ENCODE results near the gene KIAA1549.

Gene KIAA1549

DNA sequence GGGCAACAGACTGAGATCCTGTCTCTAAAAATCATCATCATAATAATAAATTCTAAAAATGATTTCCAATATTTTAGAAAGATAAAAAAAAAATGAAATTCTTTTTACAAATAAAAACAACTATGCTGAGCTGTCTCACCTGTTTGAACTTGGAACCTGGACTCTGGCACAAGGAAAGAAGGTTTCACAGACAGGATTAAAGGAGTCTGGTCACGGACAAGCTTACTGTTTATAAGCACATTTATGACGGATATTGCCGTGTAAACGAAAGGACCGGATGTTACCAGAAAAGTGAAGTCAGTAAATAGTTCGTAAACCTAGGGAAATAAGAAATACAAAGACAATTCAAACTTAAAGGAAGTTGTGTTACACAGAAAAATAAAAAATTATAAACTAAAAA lies 70.2 kb downstream of the KIAA1549 start:
- no peaks in the 10 kb centered on the region for H3K27me3 ChIP-seq (ENCODE audit: control insufficient read depth, insufficient read depth, low read length)

DNA sequence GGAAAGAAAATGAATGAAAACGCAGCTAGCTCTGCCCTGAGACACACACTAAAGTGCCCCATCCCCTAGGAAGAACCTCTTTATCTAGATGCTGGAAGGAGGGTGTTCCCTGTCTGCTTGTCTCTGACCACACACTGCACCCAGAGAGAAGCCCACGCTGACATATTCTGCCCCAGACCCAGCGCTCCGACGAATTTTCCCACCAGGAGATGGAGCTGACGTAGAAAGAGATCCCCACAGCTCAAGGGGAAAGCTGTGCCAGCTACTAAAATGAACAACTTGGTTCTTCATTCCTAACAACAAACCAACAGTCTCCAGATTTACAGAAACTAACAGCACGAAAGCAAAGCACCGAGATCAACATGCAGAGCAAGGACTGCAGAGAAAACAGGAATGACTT lies 73.3 kb downstream of the KIAA1549 start:
- no CpG with 5 or more reads among the region's 8 CpGs for WGBS (ENCODE audit: insufficient coverage, insufficient read length)

More for the DNA sequence above, 70.2 kb downstream of the KIAA1549 start:
- no CpG with 5 or more reads among the region's 6 CpGs for WGBS (ENCODE audit: insufficient coverage, insufficient read length)
- no peak overlapping the region for H3K4me3 ChIP-seq (ENCODE audit: low read length)
- H3K4me1 ChIP-seq (ENCODE audit: control insufficient read depth, insufficient read depth, low read length) = no peaks in the 10 kb centered on the region
- H3K36me3 ChIP-seq (ENCODE audit: control insufficient read depth, insufficient read depth, low read length) = peaks cover 6% of the 10 kb centered on the region; the same call in 1 of the 2 replicates
- no peak overlapping the region for H3K27ac ChIP-seq (ENCODE audit: low read length)
- no peak for DNase-seq (ENCODE audit: low read depth, low spot score)
- peaks cover 2% of the 10 kb centered on the region; the same call in 1 of the 2 replicates for H3K9me3 ChIP-seq (ENCODE audit: control insufficient read depth, insufficient read depth, low read length)

DNA sequence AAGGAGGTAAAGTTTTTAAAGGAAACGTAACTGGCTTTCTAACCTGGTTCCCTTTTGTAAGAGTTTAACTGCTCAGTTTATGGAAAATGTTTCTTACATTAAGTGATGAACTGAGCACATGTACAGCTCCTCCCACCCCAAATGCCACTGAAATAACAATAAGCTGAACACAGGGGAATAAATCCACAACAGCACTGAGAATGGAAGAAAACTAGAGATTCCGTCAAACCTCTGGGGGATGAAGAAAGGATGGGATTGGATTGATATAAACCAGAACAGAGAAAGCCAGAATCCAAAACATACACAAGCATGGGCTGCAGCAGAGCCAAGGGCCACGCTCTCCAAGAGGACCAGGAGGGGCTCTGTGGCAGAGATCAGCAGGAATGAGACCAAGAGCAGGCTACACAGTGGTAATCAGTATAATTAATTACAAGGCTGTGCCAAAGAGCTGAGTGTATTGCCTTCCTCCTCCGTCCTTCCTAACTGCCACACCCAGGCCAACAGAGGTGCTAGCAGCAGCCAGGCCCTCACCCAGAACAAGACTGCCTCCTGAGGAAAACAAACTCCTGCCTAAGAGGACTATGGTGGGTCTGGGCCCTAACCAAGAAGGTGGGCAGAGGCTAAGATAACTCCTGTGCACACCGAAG lies 73.9 kb downstream of the KIAA1549 start:
- DNase-seq (ENCODE audit: low read depth, low spot score) = no peak
- H3K27me3 ChIP-seq (ENCODE audit: control insufficient read depth, insufficient read depth, low read length) = no peaks in the 10 kb centered on the region
- no peak overlapping the region for H3K27ac ChIP-seq (ENCODE audit: low read length)
- no peaks in the 10 kb centered on the region for H3K9me3 ChIP-seq (ENCODE audit: control insufficient read depth, insufficient read depth, low read length)
- no peaks in the 10 kb centered on the region for H3K4me1 ChIP-seq (ENCODE audit: control insufficient read depth, insufficient read depth, low read length)
- no CpG with 5 or more reads among the region's 5 CpGs for WGBS (ENCODE audit: insufficient coverage, insufficient read length)
- H3K36me3 ChIP-seq (ENCODE audit: control insufficient read depth, insufficient read depth, low read length) = peaks cover 4% of the 10 kb centered on the region; the same call in 1 of the 2 replicates
- H3K4me3 ChIP-seq (ENCODE audit: low read length) = no peak overlapping the region

More for the DNA sequence above, 73.3 kb downstream of the KIAA1549 start:
- no peak overlapping the region for H3K4me3 ChIP-seq (ENCODE audit: low read length)
- H3K36me3 ChIP-seq (ENCODE audit: control insufficient read depth, insufficient read depth, low read length) = peaks cover 6% of the 10 kb centered on the region; the same call in 1 of the 2 replicates
- no peaks in the 10 kb centered on the region for H3K27me3 ChIP-seq (ENCODE audit: control insufficient read depth, insufficient read depth, low read length)
- DNase-seq (ENCODE audit: low read depth, low spot score) = no peak
- H3K9me3 ChIP-seq (ENCODE audit: control insufficient read depth, insufficient read depth, low read length) = peaks cover 2% of the 10 kb centered on the region; the same call in 1 of the 2 replicates
- H3K27ac ChIP-seq (ENCODE audit: low read length) = no peak overlapping the region
- no peaks in the 10 kb centered on the region for H3K4me1 ChIP-seq (ENCODE audit: control insufficient read depth, insufficient read depth, low read length)

DNA sequence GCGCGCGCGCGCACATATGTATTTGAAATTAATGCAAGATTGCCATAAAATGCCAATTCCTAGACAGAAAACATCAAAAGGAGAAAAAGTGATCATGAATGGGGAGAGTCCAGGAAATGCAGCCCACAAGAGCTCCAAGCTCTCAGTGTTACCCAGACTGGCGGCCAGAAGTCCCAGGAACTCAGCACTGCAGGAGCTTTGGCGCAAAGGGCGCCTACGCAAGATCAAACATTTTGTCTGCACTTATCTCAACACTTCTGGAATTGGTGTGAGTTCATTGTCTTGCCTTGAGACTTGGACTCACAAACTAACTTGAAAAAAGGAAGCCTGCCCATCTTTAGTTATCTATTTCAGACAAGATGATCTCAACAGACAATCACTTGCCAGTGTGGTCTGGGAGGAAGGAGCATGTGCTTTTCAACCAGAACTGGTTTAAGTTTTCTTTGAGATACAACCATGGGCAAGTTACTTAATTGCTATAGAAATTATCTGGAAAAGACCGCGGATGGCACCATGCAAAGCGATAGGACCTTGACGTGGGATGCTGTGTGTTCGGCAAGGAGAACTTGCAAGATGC lies 77.2 kb downstream of the KIAA1549 start:
- no peak overlapping the region for H3K27ac ChIP-seq (ENCODE audit: low read length)
- no peaks in the 10 kb centered on the region for H3K27me3 ChIP-seq (ENCODE audit: control insufficient read depth, insufficient read depth, low read length)
- no peaks in the 10 kb centered on the region for H3K4me1 ChIP-seq (ENCODE audit: control insufficient read depth, insufficient read depth, low read length)
- WGBS (ENCODE audit: insufficient coverage, insufficient read length) = no CpG with 5 or more reads among the region's 14 CpGs
- no peak for DNase-seq (ENCODE audit: low read depth, low spot score)
- no peak overlapping the region for H3K4me3 ChIP-seq (ENCODE audit: low read length)
- no peaks in the 10 kb centered on the region for H3K9me3 ChIP-seq (ENCODE audit: control insufficient read depth, insufficient read depth, low read length)
- no peaks in the 10 kb centered on the region; the same call in 1 of the 2 replicates for H3K36me3 ChIP-seq (ENCODE audit: control insufficient read depth, insufficient read depth, low read length)

DNA sequence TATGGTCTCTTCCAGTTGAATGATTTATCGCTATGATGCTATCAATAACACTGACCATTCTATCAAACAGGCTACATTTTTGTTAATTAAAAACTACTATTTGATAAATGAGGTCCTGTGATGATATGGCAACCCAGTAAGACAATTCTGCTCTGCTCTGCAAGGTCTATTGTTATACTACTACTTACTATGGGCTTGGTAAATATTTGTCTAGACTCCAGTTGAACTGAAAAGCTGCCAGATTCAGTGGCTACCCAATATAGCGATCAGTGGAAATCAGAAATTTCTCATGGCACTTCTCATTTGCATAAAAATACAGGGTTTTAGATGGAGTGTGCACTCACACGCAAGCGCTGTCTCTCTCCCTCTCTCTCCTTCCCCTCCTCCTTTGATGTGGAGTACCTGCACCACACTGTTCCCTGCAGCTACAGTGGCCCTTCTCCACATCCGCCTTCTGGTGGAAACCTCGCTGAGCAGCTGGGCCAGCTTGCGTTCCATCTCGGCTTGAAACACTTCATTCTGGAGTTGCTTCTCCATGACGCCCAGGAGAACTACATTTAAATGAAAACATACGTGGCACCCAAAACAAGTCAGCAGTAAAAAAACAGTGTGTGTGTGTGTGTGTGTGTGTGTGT lies 77.9 kb downstream of the KIAA1549 start:
- Histone ChIP-seq H3K27me3 (ENCODE audit: control insufficient read depth, insufficient read depth, low read length) (no peaks in the 10 kb centered on the region), H3K9me3 (ENCODE audit: control insufficient read depth, insufficient read depth, low read length) (no peaks in the 10 kb centered on the region), H3K4me1 (ENCODE audit: control insufficient read depth, insufficient read depth, low read length) (no peaks in the 10 kb centered on the region), H3K4me3 (ENCODE audit: low read length) (no peak overlapping the region), H3K36me3 (ENCODE audit: control insufficient read depth, insufficient read depth, low read length) (peaks cover 3% of the 10 kb centered on the region; the same call in 1 of the 2 replicates), H3K27ac (ENCODE audit: low read length) (no peak overlapping the region)
- DNase-seq (ENCODE audit: low read depth, low spot score) = no peak
- no CpG with 5 or more reads among the region's 10 CpGs for WGBS (ENCODE audit: insufficient coverage, insufficient read length)

DNA sequence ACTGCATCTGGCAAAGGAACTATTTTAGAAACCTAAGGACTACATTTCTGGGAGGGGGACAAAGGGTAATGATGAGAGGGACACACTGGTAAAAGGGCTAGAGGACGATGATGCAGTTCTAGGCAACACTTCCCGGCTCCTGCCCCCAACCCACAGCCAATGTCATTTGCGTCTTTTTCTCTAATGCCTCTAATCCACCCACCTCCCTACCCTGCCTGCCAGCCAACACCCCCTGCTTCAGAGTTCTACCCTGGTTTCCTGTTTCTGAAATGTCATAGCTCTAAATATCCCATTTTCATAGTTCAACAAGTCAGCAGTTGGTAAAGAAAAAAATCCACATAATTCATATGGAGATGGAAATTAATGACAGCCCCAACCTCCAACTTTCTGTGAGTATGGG lies 79.0 kb downstream of the KIAA1549 start:
- H3K4me1 ChIP-seq (ENCODE audit: control insufficient read depth, insufficient read depth, low read length) = no peaks in the 10 kb centered on the region
- H3K4me3 ChIP-seq (ENCODE audit: low read length) = no peak overlapping the region
- no peaks in the 10 kb centered on the region for H3K9me3 ChIP-seq (ENCODE audit: control insufficient read depth, insufficient read depth, low read length)
- no peak overlapping the region for H3K27ac ChIP-seq (ENCODE audit: low read length)
- no CpG with 5 or more reads among the region's 3 CpGs for WGBS (ENCODE audit: insufficient coverage, insufficient read length)
- H3K27me3 ChIP-seq (ENCODE audit: control insufficient read depth, insufficient read depth, low read length) = no peaks in the 10 kb centered on the region
- peaks cover 3% of the 10 kb centered on the region; the same call in 1 of the 2 replicates for H3K36me3 ChIP-seq (ENCODE audit: control insufficient read depth, insufficient read depth, low read length)
- DNase-seq (ENCODE audit: low read depth, low spot score) = no peak

DNA sequence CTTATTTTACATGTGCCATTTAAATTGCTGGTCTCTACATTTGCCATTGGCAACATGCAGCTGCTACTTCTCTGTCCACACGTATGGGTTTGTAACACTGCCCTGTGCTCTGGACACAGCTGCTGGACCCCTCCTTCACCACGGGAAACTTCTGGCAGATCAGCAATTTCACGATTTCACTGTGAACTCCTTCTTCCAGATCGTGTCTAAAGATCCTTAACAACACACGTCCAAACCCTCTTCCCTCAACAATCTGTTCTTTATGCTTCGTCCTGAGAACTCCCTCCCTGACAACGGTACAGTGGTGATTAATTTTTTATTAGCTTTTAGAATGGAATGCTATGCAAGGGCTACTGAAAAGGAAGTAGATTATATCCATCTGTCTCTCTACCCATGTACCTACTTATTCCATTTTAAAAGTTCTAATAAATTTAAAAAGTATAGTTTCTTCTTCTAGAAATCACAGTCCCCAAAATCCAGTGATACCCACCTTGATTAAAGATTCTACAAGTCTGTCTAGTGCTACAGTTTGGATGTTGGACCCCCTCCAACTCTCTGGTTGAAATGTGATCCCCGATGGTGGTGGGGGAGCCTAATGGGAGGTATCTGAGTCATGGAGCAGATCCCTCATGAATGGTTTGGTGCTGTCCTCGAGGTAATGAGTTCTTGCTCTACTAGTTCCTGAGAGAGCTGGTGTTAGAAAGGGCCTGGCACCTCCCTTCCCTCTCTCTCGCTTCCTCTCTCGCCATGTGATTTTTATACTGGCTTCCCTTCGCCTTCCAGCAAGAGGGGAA lies 81.0 kb downstream of the KIAA1549 start:
- WGBS (ENCODE audit: insufficient coverage, insufficient read length) = 100% methylated on average over 3 of the region's 12 CpGs
- DNase-seq (ENCODE audit: low read depth, low spot score) = no peak
- Histone ChIP-seq H3K36me3 (ENCODE audit: control insufficient read depth, insufficient read depth, low read length) (peaks cover 3% of the 10 kb centered on the region; the same call in 1 of the 2 replicates), H3K4me3 (ENCODE audit: low read length) (no peak overlapping the region), H3K4me1 (ENCODE audit: control insufficient read depth, insufficient read depth, low read length) (no peaks in the 10 kb centered on the region), H3K27me3 (ENCODE audit: control insufficient read depth, insufficient read depth, low read length) (no peaks in the 10 kb centered on the region), H3K27ac (ENCODE audit: low read length) (no peak overlapping the region), H3K9me3 (ENCODE audit: control insufficient read depth, insufficient read depth, low read length) (no peaks in the 10 kb centered on the region)

DNA sequence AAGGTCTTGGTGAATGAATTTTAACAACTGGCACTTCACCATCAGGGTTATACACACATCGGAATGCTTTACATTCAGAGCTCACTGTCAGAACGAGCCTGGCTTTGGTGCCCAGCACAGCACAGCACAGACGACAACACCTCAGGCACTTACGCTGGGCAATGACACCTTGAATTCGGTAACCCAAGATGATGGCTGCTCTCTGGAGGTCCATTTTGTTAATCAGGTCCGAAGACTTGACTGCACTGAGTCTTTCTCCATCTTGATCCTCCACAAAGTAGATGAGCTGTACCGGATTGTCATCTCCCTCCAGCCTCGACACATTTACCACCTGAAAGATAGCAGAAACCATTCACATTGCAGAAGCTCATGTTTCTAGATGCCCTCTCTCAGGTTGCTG lies 82.4 kb downstream of the KIAA1549 start:
- Histone ChIP-seq H3K4me1 (ENCODE audit: control insufficient read depth, insufficient read depth, low read length) (no peaks in the 10 kb centered on the region), H3K36me3 (ENCODE audit: control insufficient read depth, insufficient read depth, low read length) (peaks cover 3% of the 10 kb centered on the region; the same call in 1 of the 2 replicates), H3K27ac (ENCODE audit: low read length) (no peak overlapping the region), H3K4me3 (ENCODE audit: low read length) (no peak overlapping the region), H3K27me3 (ENCODE audit: control insufficient read depth, insufficient read depth, low read length) (no peaks in the 10 kb centered on the region), H3K9me3 (ENCODE audit: control insufficient read depth, insufficient read depth, low read length) (no peaks in the 10 kb centered on the region)
- DNase-seq (ENCODE audit: low read depth, low spot score) = no peak
- no CpG with 5 or more reads among the region's 8 CpGs for WGBS (ENCODE audit: insufficient coverage, insufficient read length)

DNA sequence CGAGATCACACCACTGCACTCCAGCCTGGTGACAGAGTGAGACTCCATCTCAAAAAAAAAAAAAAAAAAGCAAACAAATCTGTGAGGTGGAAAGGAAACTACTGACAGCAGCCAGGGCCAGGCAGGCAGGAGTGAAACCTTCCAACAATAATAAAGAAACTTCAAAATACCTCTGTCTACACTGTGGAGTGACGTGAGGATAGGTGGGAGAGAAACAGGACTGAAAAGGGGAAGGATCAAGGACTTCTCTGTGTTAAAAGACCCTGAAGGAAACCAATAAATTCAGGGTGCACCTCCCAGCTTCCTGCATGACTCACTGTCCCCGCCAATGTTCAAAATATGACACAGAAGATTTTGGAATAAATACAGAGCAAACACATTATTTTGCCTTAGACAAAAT lies 82.9 kb downstream of the KIAA1549 start:
- no CpG with 5 or more reads among the region's 3 CpGs for WGBS (ENCODE audit: insufficient coverage, insufficient read length)
- Histone ChIP-seq H3K27me3 (ENCODE audit: control insufficient read depth, insufficient read depth, low read length) (no peaks in the 10 kb centered on the region), H3K9me3 (ENCODE audit: control insufficient read depth, insufficient read depth, low read length) (no peaks in the 10 kb centered on the region), H3K27ac (ENCODE audit: low read length) (no peak overlapping the region), H3K4me3 (ENCODE audit: low read length) (no peak overlapping the region), H3K36me3 (ENCODE audit: control insufficient read depth, insufficient read depth, low read length) (peaks cover 3% of the 10 kb centered on the region; the same call in 1 of the 2 replicates), H3K4me1 (ENCODE audit: control insufficient read depth, insufficient read depth, low read length) (no peaks in the 10 kb centered on the region)
- no peak for DNase-seq (ENCODE audit: low read depth, low spot score)

DNA sequence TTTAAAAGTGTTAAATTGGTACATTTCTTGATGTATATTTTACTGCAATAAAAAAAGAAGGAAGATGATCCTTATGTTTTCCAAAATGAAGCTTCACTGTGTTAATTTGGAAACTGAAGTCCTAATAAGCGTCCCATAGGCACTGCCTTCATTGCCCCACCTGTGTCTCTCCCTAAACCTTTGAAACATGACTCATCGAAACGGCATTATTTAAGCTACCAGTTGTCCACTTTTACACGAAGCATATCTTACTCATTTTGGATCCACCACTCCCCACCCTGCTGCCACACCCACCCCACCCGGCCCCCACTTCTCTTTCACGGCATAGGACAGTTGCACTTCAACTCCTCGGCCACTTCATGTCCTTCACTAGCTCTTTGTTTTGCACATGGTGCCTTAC lies 85.5 kb downstream of the KIAA1549 start:
- H3K36me3 ChIP-seq (ENCODE audit: control insufficient read depth, insufficient read depth, low read length) = peaks cover 3% of the 10 kb centered on the region; the same call in 1 of the 2 replicates
- H3K4me3 ChIP-seq (ENCODE audit: low read length) = no peak overlapping the region
- H3K4me1 ChIP-seq (ENCODE audit: control insufficient read depth, insufficient read depth, low read length) = 0 out of 2 replicates have a peak, but pooled peaks cover 1% of the 10 kb centered on the region
- no peaks in the 10 kb centered on the region for H3K27me3 ChIP-seq (ENCODE audit: control insufficient read depth, insufficient read depth, low read length)
- no CpG with 5 or more reads among the region's 7 CpGs for WGBS (ENCODE audit: insufficient coverage, insufficient read length)
- H3K27ac ChIP-seq (ENCODE audit: low read length) = no peak overlapping the region
- no peak for DNase-seq (ENCODE audit: low read depth, low spot score)
- no peaks in the 10 kb centered on the region for H3K9me3 ChIP-seq (ENCODE audit: control insufficient read depth, insufficient read depth, low read length)

Data from iPS DF 6.9 (cell line).